ENCODE measurements around the gene ANKRD13B. TPM values are rescaled to one million over a fixed set of nuclear protein-coding genes. Genes with fewer than 3 reads are reported as not detected.

Gene ANKRD13B
- total RNA-seq, 3 donors from 2014 or later: 8.5 to 13.0 (median 9.2) TPM

- Histone ChIP-seq H3K4me3 (no peak overlapping the region), H3K9me3 (no peaks in the 10 kb centered on the region), H3K27me3 (no peaks in the 10 kb centered on the region), H3K4me1 (no peaks in the 10 kb centered on the region), H3K27ac (no peak overlapping the region), H3K36me3 (no peaks in the 10 kb centered on the region)
- TF ChIP-seq POLR2A (IDR thresholded peaks at IDR 0.05) (no peak), POLR2AphosphoS5 (IDR thresholded peaks at IDR 0.05) (no peak), CTCF (IDR thresholded peaks at IDR 0.05) (no peak)
- intact Hi-C loops (cut with DNase I; ENCODE audit: low total_unique reads): no loop called here
- no peak for DNase-seq (ENCODE audit: low spot score in 2 of 2)
Observed at GRCh38 chr17:29624586-29624985, 31.7 kb downstream of the ANKRD13B start.

- no peak for DNase-seq (ENCODE audit: low spot score in 2 of 2)
- Histone ChIP-seq H3K27ac (no peak overlapping the region), H3K4me3 (no peak overlapping the region), H3K4me1 (no peaks in the 10 kb centered on the region), H3K36me3 (no peaks in the 10 kb centered on the region), H3K9me3 (no peaks in the 10 kb centered on the region), H3K27me3 (no peaks in the 10 kb centered on the region)
- TF ChIP-seq POLR2AphosphoS5 (IDR thresholded peaks at IDR 0.05) (no peak), CTCF (IDR thresholded peaks at IDR 0.05) (no peak), POLR2A (IDR thresholded peaks at IDR 0.05) (no peak)
- intact Hi-C loops (cut with DNase I; ENCODE audit: low total_unique reads): no loop called here
Observed at GRCh38 chr17:29625037-29625750, 32.3 kb downstream of the ANKRD13B start.

- DNase-seq (ENCODE audit: low spot score in 2 of 2): no peak
- intact Hi-C loops (cut with DNase I; ENCODE audit: low total_unique reads): no loop called here
- no peaks in the 10 kb centered on the region for H3K27me3 ChIP-seq
- H3K4me3 ChIP-seq: no peak overlapping the region
- H3K27ac ChIP-seq: no peak overlapping the region
- no peak for TF ChIP-seq POLR2AphosphoS5 (IDR thresholded peaks at IDR 0.05)
- TF ChIP-seq POLR2A (IDR thresholded peaks at IDR 0.05): no peak
- no peak for TF ChIP-seq CTCF (IDR thresholded peaks at IDR 0.05)
- no peaks in the 10 kb centered on the region for H3K4me1 ChIP-seq
- no peaks in the 10 kb centered on the region for H3K9me3 ChIP-seq
- no peaks in the 10 kb centered on the region for H3K36me3 ChIP-seq
Observed at GRCh38 chr17:29627951-29628350, 35.0 kb downstream of the ANKRD13B start.

GRCh38 chr17:29628644-29629043 lies 35.7 kb downstream of the ANKRD13B start:
- Histone ChIP-seq H3K36me3 (no peaks in the 10 kb centered on the region), H3K27me3 (no peaks in the 10 kb centered on the region), H3K27ac (no peak overlapping the region), H3K9me3 (no peaks in the 10 kb centered on the region), H3K4me1 (no peaks in the 10 kb centered on the region), H3K4me3 (no peak overlapping the region)
- intact Hi-C loops (cut with DNase I; ENCODE audit: low total_unique reads): no loop called here
- TF ChIP-seq POLR2A (IDR thresholded peaks at IDR 0.05) (no peak), POLR2AphosphoS5 (IDR thresholded peaks at IDR 0.05) (no peak), CTCF (IDR thresholded peaks at IDR 0.05) (no peak)
- DNase-seq (ENCODE audit: low spot score in 2 of 2): no peak

GRCh38 chr17:29629839-29630238 lies 36.9 kb downstream of the ANKRD13B start:
- H3K4me1 ChIP-seq: no peaks in the 10 kb centered on the region
- H3K36me3 ChIP-seq: no peaks in the 10 kb centered on the region
- no peaks in the 10 kb centered on the region for H3K9me3 ChIP-seq
- no peak overlapping the region for H3K27ac ChIP-seq
- H3K4me3 ChIP-seq: no peak overlapping the region
- TF ChIP-seq POLR2A (IDR thresholded peaks at IDR 0.05): no peak
- no peak for TF ChIP-seq CTCF (IDR thresholded peaks at IDR 0.05)
- TF ChIP-seq POLR2AphosphoS5 (IDR thresholded peaks at IDR 0.05): no peak
- H3K27me3 ChIP-seq: no peaks in the 10 kb centered on the region
- intact Hi-C loops (cut with DNase I; ENCODE audit: low total_unique reads): no loop called here
- DNase-seq (ENCODE audit: low spot score in 2 of 2): no peak

Data from breast epithelium (tissue), 4 donors.